Endothelial cell of hepatic sinusoid (primary cell): Measurements from ENCODE around the gene IL1RAP.

Experiments
- in situ Hi-C: cut with HindIII; loops from 2 replicates; pipeline ENCODE4 v1.10.0; 2017; ENCODE audit warnings: low sequenced_read_pairs

The IL1RAP gene

GRCh38 chr3:190538288-190538687 is 24.4 kb downstream of the IL1RAP start:
- in situ Hi-C loops, result no loop called here

- in situ Hi-C loops, result no loop called here
These were observed 25.6 kb downstream of the IL1RAP start for GRCh38 chr3:190539526-190539925.

GRCh38 chr3:190541008-190541407 is 27.1 kb downstream of the IL1RAP start:
- in situ Hi-C loops, result loop anchor here (5.0 kb wide), 1 partner anchor 81 kb away; no protein-coding TSS in a partner anchor

GRCh38 chr3:190541560-190541959 is 27.7 kb downstream of the IL1RAP start:
- in situ Hi-C loops, result loop anchor here (5.0 kb wide), 1 partner anchor 81 kb away; no protein-coding TSS in a partner anchor

- in situ Hi-C loops, result loop anchor here (5.0 kb wide), 1 partner anchor 79 kb away; no protein-coding TSS in a partner anchor
These were observed 29.0 kb downstream of the IL1RAP start for GRCh38 chr3:190542846-190543245.

- in situ Hi-C loops, result loop anchor here (5.0 kb wide), 1 partner anchor 79 kb away; no protein-coding TSS in a partner anchor
These were observed 29.8 kb downstream of the IL1RAP start for GRCh38 chr3:190543671-190544070.

GRCh38 chr3:190545191-190545590 is 31.3 kb downstream of the IL1RAP start:
- in situ Hi-C loops, result no loop called here

- in situ Hi-C loops, result no loop called here
These were observed 33.1 kb downstream of the IL1RAP start for GRCh38 chr3:190546881-190547510.

- in situ Hi-C loops, result no loop called here
These were observed 34.3 kb downstream of the IL1RAP start for GRCh38 chr3:190548031-190548656.

GRCh38 chr3:190552021-190552420 is 38.1 kb downstream of the IL1RAP start:
- in situ Hi-C loops, result no loop called here

GRCh38 chr3:190552969-190553759 is 39.3 kb downstream of the IL1RAP start:
- in situ Hi-C loops, result no loop called here

GRCh38 chr3:190554197-190554596 is 40.3 kb downstream of the IL1RAP start:
- in situ Hi-C loops, result no loop called here

- in situ Hi-C loops, result no loop called here
These were observed 42.5 kb downstream of the IL1RAP start for GRCh38 chr3:190556351-190556750.

- in situ Hi-C loops, result no loop called here
These were observed 43.4 kb downstream of the IL1RAP start for GRCh38 chr3:190557296-190557695.

GRCh38 chr3:190558316-190558715 is 44.4 kb downstream of the IL1RAP start:
- in situ Hi-C loops, result no loop called here

- in situ Hi-C loops, result no loop called here
These were observed 44.9 kb downstream of the IL1RAP start for GRCh38 chr3:190558796-190559195.

- in situ Hi-C loops, result no loop called here
These were observed 46.4 kb downstream of the IL1RAP start for GRCh38 chr3:190560013-190560895.

- in situ Hi-C loops, result no loop called here
These were observed 49.1 kb downstream of the IL1RAP start for GRCh38 chr3:190562866-190563510.

GRCh38 chr3:190564175-190564574 is 50.3 kb downstream of the IL1RAP start:
- in situ Hi-C loops, result no loop called here
